Mesothelial cell of epicardium (in vitro differentiated cells): ENCODE measurements around the gene ANKRD2. TPM values are rescaled to one million over a fixed set of nuclear protein-coding genes. Genes with fewer than 3 reads are reported as not detected.

Experiments
- DNase-seq, 2 experiments: peaks; one replicate each; pipeline ENCODE4 v3.0.0; 2021; ENCODE audit warnings: low spot score in 2 of 2; ENCODE audit not compliant: unreplicated experiment in 2 of 2
- H3K27ac Mint-ChIP-seq: 2 replicates; pipeline ENCODE4 v1.8.0; 2021; ENCODE audit warnings: mixed read lengths
- H3K27me3 Mint-ChIP-seq: 2 replicates; pipeline ENCODE4 v1.8.0; 2021; ENCODE audit warnings: low read depth, mixed read lengths
- H3K36me3 Mint-ChIP-seq: 2 replicates; pipeline ENCODE4 v1.8.0; 2021; ENCODE audit warnings: mixed read lengths
- H3K4me1 Mint-ChIP-seq: 2 replicates; pipeline ENCODE4 v1.8.0; 2021; ENCODE audit warnings: mixed read lengths
- H3K4me3 Mint-ChIP-seq: 2 replicates; pipeline ENCODE4 v1.8.0; 2021; ENCODE audit warnings: mild to moderate bottlenecking, moderate library complexity, mixed read lengths
- H3K9me3 Mint-ChIP-seq: 2 replicates; pipeline ENCODE4 v1.8.0; 2021; ENCODE audit warnings: mixed read lengths
- total RNA-seq: library from RNA; stranded (reverse); gene quantifications from 3 replicates; pipeline ENCODE4 v1.2.1, GENCODE V29; 2021
- TF ChIP-seq, protein P1 (sequence below): fragments of 200-600 bp; sonication (generic); IDR thresholded peaks from one replicate; pipeline ENCODE4 v1.5.0; 2021; ENCODE audit warnings: antibody characterized with exemption; ENCODE audit not compliant: unreplicated experiment

Gene ANKRD2
- total RNA-seq, 1 donor from 2014 or later: 0.20 TPM

DNA sequence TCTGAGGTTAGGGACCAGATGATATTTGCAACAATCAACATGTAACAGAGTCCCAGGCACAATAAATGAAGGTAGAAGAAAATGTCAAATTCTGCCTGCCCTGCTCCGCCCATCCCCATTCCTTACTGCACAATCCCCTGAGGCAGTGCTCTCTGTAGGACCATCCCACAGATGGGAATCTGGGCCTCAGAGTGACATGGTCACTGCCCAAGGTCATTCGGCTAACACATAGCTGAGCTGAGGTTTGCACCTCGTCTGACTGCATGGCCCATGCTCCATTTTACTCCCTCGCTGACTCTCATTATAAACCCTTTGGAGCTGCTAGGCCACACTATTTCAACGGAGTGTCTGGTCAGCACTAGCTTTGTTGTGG is 12.8 kb downstream of the ANKRD2 start:
- no peak overlapping the region for H3K27ac Mint-ChIP-seq
- peaks cover 9% of the 10 kb centered on the region for H3K4me1 Mint-ChIP-seq
- no peaks in the 10 kb centered on the region for H3K27me3 Mint-ChIP-seq
- TF ChIP-seq, protein P1, sequence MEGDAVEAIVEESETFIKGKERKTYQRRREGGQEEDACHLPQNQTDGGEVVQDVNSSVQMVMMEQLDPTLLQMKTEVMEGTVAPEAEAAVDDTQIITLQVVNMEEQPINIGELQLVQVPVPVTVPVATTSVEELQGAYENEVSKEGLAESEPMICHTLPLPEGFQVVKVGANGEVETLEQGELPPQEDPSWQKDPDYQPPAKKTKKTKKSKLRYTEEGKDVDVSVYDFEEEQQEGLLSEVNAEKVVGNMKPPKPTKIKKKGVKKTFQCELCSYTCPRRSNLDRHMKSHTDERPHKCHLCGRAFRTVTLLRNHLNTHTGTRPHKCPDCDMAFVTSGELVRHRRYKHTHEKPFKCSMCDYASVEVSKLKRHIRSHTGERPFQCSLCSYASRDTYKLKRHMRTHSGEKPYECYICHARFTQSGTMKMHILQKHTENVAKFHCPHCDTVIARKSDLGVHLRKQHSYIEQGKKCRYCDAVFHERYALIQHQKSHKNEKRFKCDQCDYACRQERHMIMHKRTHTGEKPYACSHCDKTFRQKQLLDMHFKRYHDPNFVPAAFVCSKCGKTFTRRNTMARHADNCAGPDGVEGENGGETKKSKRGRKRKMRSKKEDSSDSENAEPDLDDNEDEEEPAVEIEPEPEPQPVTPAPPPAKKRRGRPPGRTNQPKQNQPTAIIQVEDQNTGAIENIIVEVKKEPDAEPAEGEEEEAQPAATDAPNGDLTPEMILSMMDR: no peak
- no peak overlapping the region for H3K4me3 Mint-ChIP-seq
- no peak for DNase-seq
- H3K9me3 Mint-ChIP-seq: no peaks in the 10 kb centered on the region
- H3K36me3 Mint-ChIP-seq: no peaks in the 10 kb centered on the region

DNA sequence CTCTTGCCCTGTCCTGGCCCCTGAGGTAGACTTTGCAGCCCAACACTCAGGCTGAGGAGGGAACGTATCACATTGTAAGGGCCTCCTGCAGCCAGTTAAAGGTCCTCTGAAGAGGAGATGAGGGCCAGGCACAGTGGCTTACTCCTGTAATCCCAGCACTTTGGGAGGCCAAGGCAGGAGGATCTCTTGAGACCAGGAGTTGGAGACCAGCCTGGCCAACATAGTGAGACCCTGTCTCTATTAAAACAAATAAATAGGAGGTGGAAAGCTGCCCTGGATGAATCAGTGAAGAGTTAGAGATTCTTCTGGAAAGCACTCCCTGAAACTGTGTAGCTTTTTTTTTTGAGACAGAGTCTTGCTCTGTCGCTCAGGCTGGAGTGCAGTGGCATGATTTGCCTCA is 14.6 kb downstream of the ANKRD2 start:
- no peaks in the 10 kb centered on the region for H3K36me3 Mint-ChIP-seq
- TF ChIP-seq, protein P1: no peak
- no peaks in the 10 kb centered on the region for H3K9me3 Mint-ChIP-seq
- H3K4me1 Mint-ChIP-seq: peaks cover 11% of the 10 kb centered on the region
- H3K4me3 Mint-ChIP-seq: no peak overlapping the region
- H3K27ac Mint-ChIP-seq: no peak overlapping the region
- H3K27me3 Mint-ChIP-seq: no peaks in the 10 kb centered on the region
- DNase-seq: no peak

DNA sequence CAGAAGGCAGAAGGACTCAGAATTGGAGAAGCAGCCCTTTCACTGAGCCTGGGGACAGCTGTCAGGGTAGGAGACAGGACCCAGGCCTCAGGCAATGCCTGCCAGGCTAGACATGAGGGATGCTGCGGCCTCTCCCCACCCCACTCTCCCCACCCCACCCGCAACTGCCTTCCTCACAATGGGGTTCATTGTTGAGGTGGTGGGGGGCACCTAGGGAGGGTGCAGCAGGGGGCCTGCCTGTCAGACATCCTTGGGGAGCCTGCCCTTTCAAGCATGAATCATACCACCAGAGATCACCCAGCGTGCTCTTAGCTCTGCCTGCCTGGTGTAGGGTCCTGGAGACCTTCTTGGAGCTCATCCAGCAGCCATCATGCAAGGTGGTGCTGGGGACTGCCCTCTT is 16.9 kb downstream of the ANKRD2 start, which contains the start of gene C10orf62:
TSS of gene C10orf62 (plus strand) at position 243 of the 400 bp plus-strand sequence. CDS start 177 bp downstream, outside the sequence.
- Mint-ChIP-seq H3K27ac (no peak within 1 kb of the TSS), H3K27me3 (no peaks in the 10 kb centered on the region), H3K36me3 (no peaks in the 10 kb centered on the region), H3K9me3 (no peaks in the 10 kb centered on the region), H3K4me3 (no peak within 1 kb of the TSS), H3K4me1 (peaks cover 11% of the 10 kb centered on the region)
- no peak for DNase-seq
- TF ChIP-seq, protein P1: no peak

DNA sequence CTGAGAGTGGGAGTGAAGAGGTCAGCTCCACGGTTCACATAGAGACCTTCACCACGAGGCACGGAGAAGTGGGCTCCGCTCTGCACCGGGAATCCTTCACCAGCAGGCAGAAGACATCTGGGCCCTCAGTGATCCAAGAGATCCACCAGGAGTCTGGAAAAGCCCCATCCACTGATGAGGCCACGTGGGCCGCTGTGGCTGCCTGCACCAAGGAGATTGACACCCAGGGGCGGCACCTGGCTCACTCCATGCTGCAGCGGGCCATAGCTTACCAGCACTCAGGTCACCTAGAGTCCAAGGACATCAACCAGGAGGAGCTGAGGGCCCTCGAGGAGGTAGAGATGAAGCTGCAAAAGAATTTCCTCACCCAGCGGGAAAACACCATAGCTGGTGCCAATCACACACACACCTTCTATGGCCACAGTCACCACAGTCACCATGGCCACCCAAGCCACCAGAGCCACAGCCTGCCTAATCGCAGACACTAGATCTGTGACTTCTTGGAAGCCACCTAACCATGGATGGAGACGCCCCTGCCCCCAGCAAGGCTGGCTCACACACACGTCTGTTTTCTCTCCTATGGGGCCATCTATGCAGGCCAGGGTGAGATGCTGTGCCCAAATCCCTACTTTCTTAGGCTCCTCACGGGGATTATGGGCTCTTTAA is 17.6 kb downstream of the ANKRD2 start:
- no peak overlapping the region for H3K27ac Mint-ChIP-seq
- H3K4me1 Mint-ChIP-seq: peaks cover 11% of the 10 kb centered on the region
- H3K36me3 Mint-ChIP-seq: no peaks in the 10 kb centered on the region
- DNase-seq: no peak
- TF ChIP-seq, protein P1: no peak
- H3K4me3 Mint-ChIP-seq: no peak overlapping the region
- H3K27me3 Mint-ChIP-seq: no peaks in the 10 kb centered on the region
- H3K9me3 Mint-ChIP-seq: no peaks in the 10 kb centered on the region

DNA sequence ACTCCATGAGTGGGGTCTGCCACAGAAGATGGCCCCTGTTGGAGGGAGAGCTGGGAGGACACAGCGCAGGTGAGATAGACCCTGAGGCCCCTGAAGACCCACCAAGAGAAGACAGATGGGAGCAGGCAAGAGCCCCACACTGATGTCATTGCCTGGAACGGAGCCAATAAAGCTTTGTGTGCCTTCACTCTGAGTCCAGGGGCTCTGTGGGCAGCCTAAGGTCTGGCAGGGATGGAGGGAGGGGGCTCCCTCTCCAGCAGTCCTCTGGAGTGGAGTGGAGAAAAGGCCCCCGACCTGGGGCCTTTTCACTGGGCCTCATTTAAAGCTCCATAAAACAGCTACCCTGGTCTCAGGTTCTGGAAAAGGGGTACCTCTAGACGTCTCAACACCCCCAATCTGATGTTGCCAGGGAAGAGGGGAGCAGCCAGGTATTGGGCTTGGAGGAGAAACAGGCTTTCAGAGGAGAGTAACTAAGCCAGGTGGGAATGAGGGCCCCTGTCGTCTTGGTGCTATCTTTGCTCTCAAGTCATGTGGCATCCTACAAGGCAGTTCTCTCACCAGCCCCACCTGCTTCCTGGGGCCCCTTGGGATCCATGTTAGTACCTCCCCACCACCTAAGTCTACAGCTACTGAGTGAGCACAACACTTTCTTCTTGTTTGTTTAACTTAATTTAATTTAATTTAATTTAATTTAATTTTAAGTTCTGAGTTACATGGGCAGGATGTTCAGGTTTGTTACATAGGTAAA is 18.3 kb downstream of the ANKRD2 start:
- Mint-ChIP-seq H3K27me3 (no peaks in the 10 kb centered on the region), H3K4me1 (peaks cover 8% of the 10 kb centered on the region), H3K9me3 (no peaks in the 10 kb centered on the region), H3K4me3 (no peak overlapping the region), H3K27ac (no peak overlapping the region), H3K36me3 (no peaks in the 10 kb centered on the region)
- DNase-seq: no peak
- TF ChIP-seq, protein P1: no peak
